Omental fat pad (tissue), 4 donors: ENCODE measurements around the gene HDDC3. TPM values are rescaled to one million over a fixed set of nuclear protein-coding genes. Genes with fewer than 3 reads are reported as not detected.
"Not testable (repeated sequence)": the region's sequence is repeated elsewhere in the genome, so short reads cannot be mapped to it uniquely, and the experiment has no call there.

Experiments
- ATAC-seq: fragments of 150-250 bp; one replicate; pipeline ENCODE4 v1.9.1; 2016; ENCODE audit warnings: mild to moderate bottlenecking, moderate library complexity; ENCODE audit not compliant: low FRiP score
- DNase-seq: peaks from one replicate; pipeline ENCODE4 v3.0.0-alpha.2; 2019; ENCODE audit warnings: low spot score
- CTCF ChIP-seq, 3 donors: fragments of 450-650 bp; IDR thresholded peaks; one replicate each; pipeline ENCODE4 v1.5.1; 2016 to 2017; ENCODE audit warnings: antibody characterized with exemption in 3 of 3, mild to moderate bottlenecking in 3 of 3, moderate library complexity in 2 of 3
- total RNA-seq, 4 donors: library from RNA; depleted of rRNA; stranded (reverse); fragments of >200 nt; gene quantifications; one replicate each; pipeline ENCODE4 v1.1.0, GENCODE V29; 2016

The HDDC3 gene
- total RNA-seq, 4 donors from 2014 or later: 11.2 to 27.3 (median 18.0) TPM

GRCh38 chr15:90903733-90904536 is 28.4 kb downstream of the HDDC3 start:
- DNase-seq (no peak), ATAC-seq (no peak)
- no peak for TF ChIP-seq CTCF (IDR thresholded peaks at IDR 0.05)

GRCh38 chr15:90902840-90903732 is 29.3 kb downstream of the HDDC3 start, which contains the start of gene MAN2A2:
Gene MAN2A2 (plus strand): TSS chr15:90903302. CDS start chr15:90904208, 906 bp downstream.
- DNase-seq (no peak), ATAC-seq (peak; percentile 50)
- TF ChIP-seq CTCF (IDR thresholded peaks at IDR 0.05): no peak

GRCh38 chr15:90902040-90902839 is 30.1 kb downstream of the HDDC3 start:
- DNase-seq: no peak
- no peak for TF ChIP-seq CTCF (IDR thresholded peaks at IDR 0.05)

GRCh38 chr15:90901175-90902039 is 30.9 kb downstream of the HDDC3 start:
- DNase-seq (no peak), ATAC-seq (no peak)
- TF ChIP-seq CTCF (IDR thresholded peaks at IDR 0.05): no peak

More at GRCh38 chr15:90902040-90902839, 30.1 kb downstream of the HDDC3 start:
- peak; percentile 86 for ATAC-seq

GRCh38 chr15:90897131-90897655 is 35.2 kb downstream of the HDDC3 start:
- not testable (repeated sequence) for ATAC-seq, DNase-seq

GRCh38 chr15:90895571-90896117 is 36.7 kb downstream of the HDDC3 start:
- no peak for TF ChIP-seq CTCF (IDR thresholded peaks at IDR 0.05)
- DNase-seq: no peak
- no peak for ATAC-seq
